Breast epithelium (tissue), 4 donors: ENCODE measurements around the gene BPIFA1. TPM values are rescaled to one million over a fixed set of nuclear protein-coding genes. Genes with fewer than 3 reads are reported as not detected.

Experiments
- DNase-seq, 2 donors: peaks; one replicate each; pipeline ENCODE4 v3.0.0-alpha.2; 2019; ENCODE audit warnings: low spot score in 2 of 2
- H3K27ac ChIP-seq, 2 donors: fragments of 200-600 bp; sonication (generic) in 1 of 2; one replicate each; pipeline ENCODE4 v1.5.1; 2016 to 2019; ENCODE audit warnings: mild to moderate bottlenecking in 1 of 2
- H3K27me3 ChIP-seq, 2 donors: fragments of 200-600 bp; sonication (generic) in 1 of 2; one replicate each; pipeline versions ENCODE4 v1.5.1 to v1.6.0; 2017 to 2019; ENCODE audit warnings: control low read depth in 1 of 2, mild to moderate bottlenecking in 1 of 2
- H3K36me3 ChIP-seq: fragments of 200-600 bp; one replicate; pipeline ENCODE4 v1.5.1; 2019
- H3K4me1 ChIP-seq, 2 donors: fragments of 200-600 bp; sonication (generic); one replicate each; pipeline ENCODE4 v1.5.1; 2016 to 2019; ENCODE audit warnings: control low read depth in 1 of 2
- H3K4me3 ChIP-seq, 3 donors: fragments of 200-600 bp; sonication (generic); 1 replicate in 2 of 3; 2 replicates in 1 of 3; pipeline ENCODE4 v1.5.1; 2016 to 2019; ENCODE audit warnings: mild to moderate bottlenecking in 3 of 3, moderate library complexity in 2 of 3
- H3K9me3 ChIP-seq, 2 donors: fragments of 200-600 bp; sonication (generic) in 1 of 2; one replicate each; pipeline ENCODE4 v1.5.1; 2016 to 2019; ENCODE audit warnings: control low read depth in 1 of 2
- POLR2A ChIP-seq: fragments of 450-650 bp; IDR thresholded peaks from one replicate; pipeline ENCODE4 v1.6.1; 2016; ENCODE audit warnings: antibody characterized with exemption, mild to moderate bottlenecking, moderate library complexity
- POLR2AphosphoS5 ChIP-seq, 3 donors: sonication (generic); formaldehyde crosslinking; IDR thresholded peaks; one replicate each; pipeline ENCODE4 v1.6.1; 2017; ENCODE audit warnings: antibody characterized with exemption in 3 of 3
- intact Hi-C: fragments of 100-400 bp; cut with DNase I; formaldehyde crosslinking; loops from one replicate; pipeline ENCODE4 v1.15.1; 2023; ENCODE audit warnings: low total_unique reads
- total RNA-seq, 3 donors: library from RNA; depleted of rRNA; stranded (reverse); fragments of >200 nt; gene quantifications; one replicate each; pipeline ENCODE4 v1.1.0, GENCODE V29; 2016
- TF ChIP-seq, protein P1 (sequence below), 3 donors: fragments of 450-650 bp; IDR thresholded peaks; one replicate each; pipeline ENCODE4 v1.5.1; 2016 to 2017; ENCODE audit warnings: antibody characterized with exemption in 3 of 3, mild to moderate bottlenecking in 3 of 3, moderate library complexity in 3 of 3

Gene BPIFA1
- total RNA-seq, 3 donors from 2014 or later, result not detected

DNA sequence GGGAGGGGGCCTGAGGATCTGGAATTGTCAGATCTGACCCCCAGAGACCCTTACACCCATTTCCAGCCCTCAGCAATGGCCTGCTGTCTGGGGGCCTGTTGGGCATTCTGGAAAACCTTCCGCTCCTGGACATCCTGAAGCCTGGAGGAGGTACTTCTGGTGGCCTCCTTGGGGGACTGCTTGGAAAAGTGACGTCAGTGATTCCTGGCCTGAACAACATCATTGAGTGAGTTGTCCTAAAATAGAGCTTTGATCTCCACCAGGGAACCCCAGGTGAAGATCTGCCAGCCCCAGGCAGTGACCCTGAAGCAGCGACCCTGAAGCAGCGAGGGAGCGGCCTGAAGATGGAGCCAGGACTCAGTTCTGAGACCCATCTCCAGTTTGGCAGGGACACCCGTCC, 2.2 kb downstream of the BPIFA1 start:
- Histone ChIP-seq H3K9me3 (no peaks in the 10 kb centered on the region), H3K27me3 (peaks cover 0 to 13% of the 10 kb centered on the region in 2 donors), H3K36me3 (no peaks in the 10 kb centered on the region), H3K27ac (no peak overlapping the region), H3K4me1 (no peaks in the 10 kb centered on the region), H3K4me3 (no peak overlapping the region)
- no peak for DNase-seq
- intact Hi-C loops, result no loop called here
- TF ChIP-seq POLR2AphosphoS5 (IDR thresholded peaks at IDR 0.05) (no peak), POLR2A (no peak)
- TF ChIP-seq, protein P1, sequence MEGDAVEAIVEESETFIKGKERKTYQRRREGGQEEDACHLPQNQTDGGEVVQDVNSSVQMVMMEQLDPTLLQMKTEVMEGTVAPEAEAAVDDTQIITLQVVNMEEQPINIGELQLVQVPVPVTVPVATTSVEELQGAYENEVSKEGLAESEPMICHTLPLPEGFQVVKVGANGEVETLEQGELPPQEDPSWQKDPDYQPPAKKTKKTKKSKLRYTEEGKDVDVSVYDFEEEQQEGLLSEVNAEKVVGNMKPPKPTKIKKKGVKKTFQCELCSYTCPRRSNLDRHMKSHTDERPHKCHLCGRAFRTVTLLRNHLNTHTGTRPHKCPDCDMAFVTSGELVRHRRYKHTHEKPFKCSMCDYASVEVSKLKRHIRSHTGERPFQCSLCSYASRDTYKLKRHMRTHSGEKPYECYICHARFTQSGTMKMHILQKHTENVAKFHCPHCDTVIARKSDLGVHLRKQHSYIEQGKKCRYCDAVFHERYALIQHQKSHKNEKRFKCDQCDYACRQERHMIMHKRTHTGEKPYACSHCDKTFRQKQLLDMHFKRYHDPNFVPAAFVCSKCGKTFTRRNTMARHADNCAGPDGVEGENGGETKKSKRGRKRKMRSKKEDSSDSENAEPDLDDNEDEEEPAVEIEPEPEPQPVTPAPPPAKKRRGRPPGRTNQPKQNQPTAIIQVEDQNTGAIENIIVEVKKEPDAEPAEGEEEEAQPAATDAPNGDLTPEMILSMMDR (IDR thresholded peaks at IDR 0.05), result no peak

DNA sequence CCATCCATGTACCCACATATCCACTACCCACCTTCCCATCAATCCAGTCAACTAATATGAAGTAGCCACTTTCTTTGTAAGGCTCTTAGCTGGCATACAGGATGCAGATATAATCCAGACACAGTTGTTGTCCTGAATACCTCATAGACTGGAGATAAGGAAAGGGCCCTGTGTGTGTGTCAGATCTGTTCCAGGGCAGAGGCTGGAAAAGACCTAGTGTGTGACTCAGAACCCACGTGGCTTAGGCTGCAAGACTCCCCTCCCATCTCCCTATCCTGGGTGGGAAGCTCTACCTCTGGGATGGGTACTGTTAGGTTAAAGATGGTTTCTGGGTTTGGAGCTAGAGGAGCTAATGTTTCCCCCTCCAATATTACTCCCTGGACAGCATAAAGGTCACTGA, 3.6 kb downstream of the BPIFA1 start:
- TF ChIP-seq, protein P1 (IDR thresholded peaks at IDR 0.05), result no peak
- TF ChIP-seq POLR2AphosphoS5 (IDR thresholded peaks at IDR 0.05) (no peak), POLR2A (no peak)
- no peaks in the 10 kb centered on the region for H3K4me1 ChIP-seq
- H3K27me3 ChIP-seq, result peaks cover 0 to 9% of the 10 kb centered on the region in 2 donors
- intact Hi-C loops, result no loop called here
- no peak overlapping the region for H3K27ac ChIP-seq
- no peaks in the 10 kb centered on the region for H3K36me3 ChIP-seq
- H3K9me3 ChIP-seq, result no peaks in the 10 kb centered on the region
- no peak overlapping the region for H3K4me3 ChIP-seq
- DNase-seq, result no peak

DNA sequence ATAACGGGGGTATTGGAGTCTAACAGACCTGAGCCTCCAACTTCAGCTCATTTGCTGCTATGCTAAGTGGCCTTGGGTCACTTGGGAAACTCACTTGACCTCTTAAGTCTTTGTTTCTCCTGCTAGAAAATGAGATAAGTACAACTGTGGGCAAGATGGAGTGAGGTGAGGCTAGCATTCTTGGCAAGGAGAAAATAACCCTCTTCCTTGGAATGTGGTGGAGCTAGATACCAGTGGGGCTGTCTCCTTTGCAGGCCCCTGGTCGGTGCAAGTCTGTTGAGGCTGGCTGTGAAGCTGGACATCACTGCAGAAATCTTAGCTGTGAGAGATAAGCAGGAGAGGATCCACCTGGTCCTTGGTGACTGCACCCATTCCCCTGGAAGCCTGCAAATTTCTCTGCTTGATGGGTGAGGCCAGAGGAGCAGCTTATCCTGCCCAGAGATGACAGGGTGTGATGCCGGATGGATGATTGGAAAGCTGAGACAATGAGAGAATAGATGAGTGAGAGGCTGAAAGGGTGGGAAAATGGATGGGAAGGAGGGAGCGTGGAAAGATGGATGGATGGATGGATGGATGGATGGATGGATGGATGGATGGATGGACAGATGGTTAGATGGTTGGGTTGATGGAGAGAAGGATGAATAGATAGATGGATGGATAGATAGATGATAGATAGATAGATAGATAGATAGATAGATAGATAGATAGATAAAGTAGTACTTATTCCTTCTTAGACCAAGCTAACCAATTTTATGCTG, 4.4 kb downstream of the BPIFA1 start:
- H3K36me3 ChIP-seq, result no peaks in the 10 kb centered on the region
- no peaks in the 10 kb centered on the region for H3K9me3 ChIP-seq
- no peak overlapping the region for H3K4me3 ChIP-seq
- no peaks in the 10 kb centered on the region for H3K4me1 ChIP-seq
- intact Hi-C loops, result no loop called here
- H3K27me3 ChIP-seq, result peaks cover 0 to 3% of the 10 kb centered on the region in 2 donors
- TF ChIP-seq POLR2AphosphoS5 (IDR thresholded peaks at IDR 0.05) (no peak), POLR2A (no peak)
- TF ChIP-seq, protein P1 (IDR thresholded peaks at IDR 0.05), result no peak
- no peak for DNase-seq
- no peak overlapping the region for H3K27ac ChIP-seq

DNA sequence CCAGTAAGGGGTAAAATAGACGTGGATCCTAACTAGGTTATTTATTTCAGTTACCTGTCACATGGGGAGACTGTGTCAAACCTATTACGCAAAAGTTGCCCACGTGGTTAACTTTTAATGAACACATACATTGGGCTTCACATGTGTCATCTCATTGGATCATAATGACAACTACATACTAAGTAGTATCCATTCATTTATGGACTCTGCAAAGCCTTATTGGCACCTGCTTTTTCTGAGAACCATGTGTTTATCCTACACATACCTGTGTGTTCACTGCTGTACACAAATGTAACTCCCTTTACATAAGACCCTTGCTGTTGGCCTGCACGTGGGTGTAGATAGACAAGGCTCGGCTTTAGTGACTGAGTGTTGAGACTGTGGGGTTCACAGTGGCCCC, 5.1 kb downstream of the BPIFA1 start:
- DNase-seq, result no peak
- intact Hi-C loops, result no loop called here

More for the DNA sequence above, 5.1 kb downstream of the BPIFA1 start:
- TF ChIP-seq, protein P1 (IDR thresholded peaks at IDR 0.05), result no peak
- TF ChIP-seq POLR2A, result no peak
- no peak for TF ChIP-seq POLR2AphosphoS5 (IDR thresholded peaks at IDR 0.05)
- no peaks in the 10 kb centered on the region for H3K27me3 ChIP-seq
- no peaks in the 10 kb centered on the region for H3K9me3 ChIP-seq
- no peaks in the 10 kb centered on the region for H3K36me3 ChIP-seq
- no peak overlapping the region for H3K4me3 ChIP-seq
- no peak overlapping the region for H3K27ac ChIP-seq
- H3K4me1 ChIP-seq, result no peaks in the 10 kb centered on the region
